ENCODE measurements around the gene TRAF3IP1.

DNA sequence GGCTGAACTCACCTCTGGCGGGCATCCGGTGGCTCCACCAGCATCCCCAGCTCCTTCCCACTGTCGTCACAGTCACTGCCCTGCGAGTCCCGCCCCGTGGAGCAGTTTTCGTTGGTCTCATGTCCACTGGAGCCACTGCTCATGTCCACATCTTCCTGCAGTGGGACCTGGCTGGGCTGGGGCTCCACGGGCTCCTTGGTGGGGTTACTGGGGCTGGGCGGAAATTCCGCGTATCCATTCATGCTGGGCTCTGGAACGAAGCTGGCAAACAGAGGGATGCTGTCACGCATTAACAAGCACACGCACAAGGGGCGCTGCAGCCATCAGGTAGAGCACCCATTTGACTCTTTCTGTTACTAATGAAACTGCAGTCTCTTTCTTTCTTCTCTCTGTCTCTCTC lies 42.6 kb upstream of the TRAF3IP1 start:
- TF ChIP-seq, protein P1, sequence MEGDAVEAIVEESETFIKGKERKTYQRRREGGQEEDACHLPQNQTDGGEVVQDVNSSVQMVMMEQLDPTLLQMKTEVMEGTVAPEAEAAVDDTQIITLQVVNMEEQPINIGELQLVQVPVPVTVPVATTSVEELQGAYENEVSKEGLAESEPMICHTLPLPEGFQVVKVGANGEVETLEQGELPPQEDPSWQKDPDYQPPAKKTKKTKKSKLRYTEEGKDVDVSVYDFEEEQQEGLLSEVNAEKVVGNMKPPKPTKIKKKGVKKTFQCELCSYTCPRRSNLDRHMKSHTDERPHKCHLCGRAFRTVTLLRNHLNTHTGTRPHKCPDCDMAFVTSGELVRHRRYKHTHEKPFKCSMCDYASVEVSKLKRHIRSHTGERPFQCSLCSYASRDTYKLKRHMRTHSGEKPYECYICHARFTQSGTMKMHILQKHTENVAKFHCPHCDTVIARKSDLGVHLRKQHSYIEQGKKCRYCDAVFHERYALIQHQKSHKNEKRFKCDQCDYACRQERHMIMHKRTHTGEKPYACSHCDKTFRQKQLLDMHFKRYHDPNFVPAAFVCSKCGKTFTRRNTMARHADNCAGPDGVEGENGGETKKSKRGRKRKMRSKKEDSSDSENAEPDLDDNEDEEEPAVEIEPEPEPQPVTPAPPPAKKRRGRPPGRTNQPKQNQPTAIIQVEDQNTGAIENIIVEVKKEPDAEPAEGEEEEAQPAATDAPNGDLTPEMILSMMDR (IDR thresholded peaks at IDR 0.05): no peak
- TF ChIP-seq POLR2A (IDR thresholded peaks at IDR 0.05): no peak
- TF ChIP-seq POLR2AphosphoS5 (IDR thresholded peaks at IDR 0.05): no peak
